ENCODE data around the gene TMPRSS2. TPM values are rescaled to one million over a fixed set of nuclear protein-coding genes. Genes with fewer than 3 reads are reported as not detected.

TMPRSS2 gene
- total RNA-seq, 1 donor from 2014 or later = 0.07 TPM

DNA sequence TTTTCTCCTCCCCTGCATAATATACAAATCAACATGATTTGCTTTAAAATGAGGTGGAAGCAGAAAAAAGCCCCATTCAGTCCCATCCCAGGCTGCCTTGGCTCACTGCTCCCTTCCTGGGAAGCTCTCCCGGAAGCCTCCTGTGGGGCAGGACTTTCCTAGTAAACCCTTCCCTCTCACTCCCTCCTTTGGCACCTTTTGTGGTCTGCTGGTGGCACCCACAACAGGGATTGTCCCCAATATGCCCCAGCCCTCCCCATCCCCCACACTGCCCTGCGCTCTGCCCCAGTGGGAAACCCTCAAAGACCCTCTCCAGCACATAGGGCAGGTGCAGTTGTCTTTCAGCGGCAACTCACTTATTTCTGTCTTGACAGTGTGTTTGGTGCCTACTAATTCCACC lies 1.8 kb upstream of the TMPRSS2 start:
- intact Hi-C loops (cut with micrococcal nuclease) = no loop called here

DNA sequence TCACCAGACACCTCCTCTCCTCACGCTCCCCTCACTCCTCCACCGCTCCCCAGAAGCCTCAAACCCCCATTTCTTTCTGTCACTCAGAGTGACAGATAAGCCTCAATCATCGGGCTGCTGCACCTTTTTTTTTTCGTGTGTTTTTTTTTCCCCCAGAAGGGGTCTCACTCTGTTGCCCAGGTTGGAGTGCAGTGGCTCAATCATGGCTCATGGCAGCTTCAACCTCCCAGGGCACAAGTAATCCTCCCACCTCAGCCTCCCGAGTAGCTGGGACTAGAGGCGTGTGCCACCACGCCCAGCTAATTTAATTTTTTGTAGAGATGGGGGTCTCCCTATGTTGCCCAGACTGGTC lies 1.2 kb upstream of the TMPRSS2 start:
- intact Hi-C loops (cut with micrococcal nuclease) = no loop called here

DNA sequence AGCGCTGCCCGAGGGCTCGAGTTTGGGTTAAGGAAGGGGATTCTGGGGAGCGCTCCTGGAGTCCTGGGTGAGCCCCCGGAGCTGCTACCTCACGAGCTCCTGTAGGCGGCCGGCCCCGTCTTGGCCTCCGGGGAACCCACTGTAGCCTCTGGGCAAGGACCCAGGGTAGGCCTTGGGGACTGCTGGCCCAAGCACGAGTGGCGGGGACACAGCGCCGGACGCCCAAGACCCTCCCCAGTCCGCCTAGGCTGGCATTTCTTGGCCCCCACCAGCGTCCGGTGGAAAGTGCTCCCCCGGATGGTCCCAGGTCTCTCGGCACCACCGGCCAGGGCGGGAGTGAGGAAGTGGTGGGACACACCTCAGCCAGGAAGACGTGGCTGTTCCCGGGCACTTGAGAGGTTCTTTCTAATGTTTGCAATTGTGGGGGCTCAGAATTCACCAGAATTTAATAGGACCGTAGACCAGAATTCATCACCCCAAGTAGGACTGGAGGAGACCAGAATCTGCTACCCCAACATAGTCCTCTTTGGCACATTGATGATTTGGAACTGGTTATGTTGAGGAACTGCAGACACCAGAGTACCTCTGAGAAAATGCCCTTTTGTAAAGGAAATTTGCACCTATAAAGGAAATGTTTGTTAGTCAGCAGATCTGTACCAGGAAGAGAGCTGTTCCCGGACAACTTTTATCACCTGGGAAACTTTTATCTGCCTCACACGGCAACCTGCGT lies 622 bp upstream of the TMPRSS2 start:
- intact Hi-C loops (cut with micrococcal nuclease) = no loop called here

DNA sequence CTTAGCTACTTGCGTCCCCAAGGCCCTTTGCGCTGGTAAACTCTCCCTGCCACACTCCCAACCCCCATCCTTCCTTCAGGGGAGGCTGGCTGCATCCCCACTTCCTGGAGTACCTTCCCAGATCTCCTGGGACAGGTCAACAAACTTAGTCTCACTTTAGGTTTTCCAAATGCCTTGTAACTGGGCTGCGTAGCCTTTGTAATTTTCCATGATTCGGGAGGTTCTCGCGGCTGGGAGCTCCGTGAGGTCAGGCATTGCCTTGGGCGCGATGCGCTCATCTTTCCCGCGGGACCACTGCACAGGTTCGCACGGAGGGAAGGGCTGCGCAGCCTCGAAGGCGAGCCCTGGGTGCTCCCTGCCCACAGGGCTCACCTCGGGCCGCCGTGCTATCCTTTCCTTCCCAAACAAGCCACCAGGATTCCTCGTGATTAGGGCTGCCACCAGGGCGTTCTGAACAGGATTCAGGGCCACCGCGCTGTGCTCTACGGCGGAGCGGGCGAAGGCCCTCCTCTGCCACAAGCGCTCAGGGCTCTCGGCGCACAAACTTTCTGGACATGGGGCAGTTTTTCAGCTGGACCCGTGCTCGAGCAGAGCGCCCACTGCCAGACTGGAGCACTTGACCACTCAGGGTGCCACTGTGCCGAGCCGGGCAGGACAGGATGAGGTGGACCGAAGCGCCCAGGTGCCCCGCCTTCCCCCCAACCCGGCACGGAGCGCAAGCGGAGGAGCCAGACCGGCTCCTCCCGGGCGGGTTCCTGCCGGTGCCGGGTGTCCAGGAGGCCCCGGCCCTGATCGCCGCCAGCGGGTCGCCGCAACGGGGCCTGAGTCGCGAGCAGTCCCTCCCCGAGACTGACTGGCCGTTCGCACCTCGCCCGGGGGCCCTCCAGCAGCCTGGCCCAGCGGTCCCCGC lies 1.1 kb downstream of the TMPRSS2 start:
- intact Hi-C loops (cut with micrococcal nuclease) = no loop called here

DNA sequence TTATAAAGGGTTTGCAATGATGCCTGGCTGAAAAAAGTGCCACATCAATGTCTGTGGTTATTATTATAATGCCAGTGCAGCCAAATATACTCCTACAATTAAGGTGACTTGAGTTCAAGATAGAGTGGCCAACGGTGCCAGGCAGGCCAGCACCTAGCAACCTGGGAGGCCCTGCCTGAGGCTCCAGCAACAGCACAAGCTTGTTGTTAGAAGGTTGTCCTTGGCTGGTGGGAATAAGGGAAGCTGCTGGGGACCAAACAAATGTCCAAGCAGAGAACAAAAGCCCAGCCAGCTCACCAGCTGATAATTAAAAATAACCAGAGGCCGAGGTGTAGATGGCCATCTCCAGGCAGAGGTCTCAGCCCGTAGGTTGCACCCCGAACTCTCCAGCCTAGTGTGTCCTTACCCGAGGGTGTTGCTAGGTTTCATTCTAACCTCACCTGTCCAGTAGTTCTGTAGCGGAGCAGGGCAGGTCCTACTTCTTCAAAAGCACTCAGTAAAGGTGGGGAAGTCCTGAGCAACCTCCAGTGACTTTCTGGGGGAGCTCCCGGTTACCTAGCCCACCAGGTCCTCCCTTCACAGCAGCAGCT lies 1.9 kb downstream of the TMPRSS2 start:
- intact Hi-C loops (cut with micrococcal nuclease) = no loop called here

DNA sequence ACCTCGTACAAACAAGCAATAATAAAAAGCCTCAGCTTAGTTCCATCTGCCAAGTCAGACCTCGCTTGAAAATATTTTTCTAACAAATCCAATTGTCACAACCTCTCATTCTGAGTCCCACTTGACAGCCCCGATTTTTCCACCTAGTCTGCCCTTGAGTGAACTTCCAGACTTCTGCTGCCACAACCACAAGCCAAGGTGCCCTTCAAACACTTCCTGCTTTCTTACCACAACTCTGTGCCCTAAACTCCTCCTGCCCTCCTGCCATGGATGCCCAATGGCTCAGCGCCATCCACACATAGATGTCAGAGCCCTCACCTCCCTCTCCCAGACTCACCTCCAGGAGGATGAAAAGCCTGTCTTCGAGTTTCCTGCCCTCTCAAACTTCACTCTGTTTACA lies 3.9 kb downstream of the TMPRSS2 start:
- intact Hi-C loops (cut with micrococcal nuclease) = no loop called here

DNA sequence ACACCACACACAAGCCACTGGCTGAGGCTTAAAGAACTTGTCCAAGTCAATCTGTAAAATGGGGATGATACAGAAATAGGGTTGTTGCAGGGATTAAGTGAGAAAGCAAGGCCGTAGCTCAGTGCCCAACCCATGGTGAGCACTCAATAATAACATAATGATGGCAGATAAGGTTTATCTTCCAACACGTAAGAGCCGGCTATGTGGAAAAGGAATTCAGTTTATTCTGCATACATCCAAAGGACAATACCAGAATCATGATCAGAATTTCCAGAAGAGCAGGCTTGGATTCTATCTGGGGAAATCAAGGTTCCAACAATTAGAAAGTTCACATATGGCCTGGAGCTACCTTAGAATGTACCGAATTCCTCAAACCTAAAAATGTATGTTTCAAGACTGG lies 4.6 kb downstream of the TMPRSS2 start:
- intact Hi-C loops (cut with micrococcal nuclease) = no loop called here

DNA sequence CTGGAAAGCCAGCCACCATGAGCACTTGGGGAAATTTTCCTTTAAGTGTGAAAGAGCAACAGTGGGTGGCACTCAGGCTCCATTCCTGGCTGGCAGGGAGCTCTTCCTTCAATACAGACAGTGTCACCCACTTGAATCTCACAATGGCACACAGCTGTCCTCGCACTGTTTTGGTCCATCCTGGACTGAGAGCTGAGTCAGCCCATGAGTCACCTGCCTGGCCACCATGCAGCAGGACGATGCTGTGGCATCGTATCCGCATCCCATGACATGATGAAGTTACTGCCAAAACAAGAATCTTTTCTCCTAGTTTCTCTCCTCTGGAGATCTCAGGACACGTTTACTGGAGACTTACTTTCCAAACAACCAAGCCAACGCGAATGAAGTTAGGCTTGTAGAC lies 6.0 kb downstream of the TMPRSS2 start:
- intact Hi-C loops (cut with micrococcal nuclease) = no loop called here

DNA sequence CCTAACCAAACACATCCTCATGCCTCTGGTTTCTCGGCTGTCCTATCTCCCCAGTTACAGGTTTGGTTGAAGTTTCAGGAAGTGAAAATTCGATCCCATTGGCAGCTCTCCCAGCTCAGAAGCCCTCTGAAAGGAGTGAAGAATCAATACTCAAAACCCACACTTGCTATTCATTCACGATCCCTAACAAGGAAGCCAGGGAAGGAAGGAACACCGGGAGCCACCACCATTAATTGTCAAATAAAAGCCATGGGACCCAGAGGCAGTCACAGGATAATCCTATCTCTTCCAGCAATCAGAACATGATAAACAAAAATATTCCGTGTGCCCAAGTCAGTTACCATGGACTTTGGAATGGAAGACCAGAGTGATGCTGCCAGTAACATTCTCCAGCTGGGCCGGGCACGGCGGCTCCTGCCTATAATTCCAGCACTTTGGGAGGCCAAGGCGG lies 7.0 kb downstream of the TMPRSS2 start:
- intact Hi-C loops (cut with micrococcal nuclease) = no loop called here

DNA sequence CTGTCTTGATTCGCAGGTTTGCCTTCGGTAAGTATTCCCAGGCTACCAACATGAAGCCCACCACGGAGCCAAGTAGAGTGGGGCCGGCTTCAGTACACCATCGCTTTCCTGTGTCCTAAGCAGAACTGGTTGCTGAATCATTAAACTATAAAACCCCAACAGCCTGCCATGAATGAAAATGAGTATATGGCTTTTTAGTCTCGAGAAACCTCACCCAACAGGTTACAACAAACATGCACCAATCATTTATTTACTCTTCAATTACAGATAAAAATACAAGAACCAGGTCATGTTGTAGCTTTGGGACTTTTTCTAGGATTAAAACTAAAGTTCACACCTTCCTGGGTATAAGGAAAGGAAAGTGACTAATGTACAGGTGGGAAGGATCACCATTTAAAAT lies 7.6 kb downstream of the TMPRSS2 start:
- intact Hi-C loops (cut with micrococcal nuclease) = no loop called here

DNA sequence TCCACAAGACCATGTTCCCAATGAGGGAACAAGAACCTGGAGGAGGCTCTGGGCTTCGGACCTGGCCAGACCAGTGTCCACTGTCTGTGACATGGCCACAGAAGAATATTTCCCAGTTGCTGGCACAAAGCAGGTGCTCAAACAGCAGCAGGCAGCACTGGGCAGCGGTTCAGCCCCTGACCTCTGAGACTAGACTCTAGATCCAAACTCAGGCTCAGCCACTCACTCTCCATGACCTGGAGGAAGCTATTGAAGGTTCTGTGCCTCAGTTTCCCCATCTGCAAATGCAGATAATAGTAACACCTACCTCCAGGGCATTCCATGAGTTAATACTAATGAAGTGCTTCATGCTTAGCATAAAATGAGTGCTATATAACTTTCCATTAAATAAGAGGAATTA lies 8.0 kb downstream of the TMPRSS2 start:
- intact Hi-C loops (cut with micrococcal nuclease) = no loop called here

DNA sequence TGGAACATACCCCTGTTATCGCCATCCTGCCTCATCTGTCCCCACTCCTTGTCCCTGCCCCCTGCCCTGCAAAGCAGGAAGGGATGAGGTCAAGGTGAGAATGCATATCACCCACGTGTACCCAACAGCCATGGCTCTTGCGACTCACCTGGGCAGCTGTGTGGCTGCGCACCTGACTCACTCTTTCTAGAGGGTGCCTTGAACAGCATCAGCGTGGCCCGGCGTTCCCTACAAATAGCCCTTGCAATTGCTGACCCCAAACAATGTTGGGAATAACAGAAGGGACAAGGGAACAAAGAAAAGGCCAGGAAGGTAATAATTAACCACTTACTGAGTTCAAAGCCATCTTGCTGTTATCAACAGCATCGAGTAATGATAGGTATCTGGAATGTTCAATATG lies 10.2 kb downstream of the TMPRSS2 start:
- intact Hi-C loops (cut with micrococcal nuclease) = no loop called here

DNA sequence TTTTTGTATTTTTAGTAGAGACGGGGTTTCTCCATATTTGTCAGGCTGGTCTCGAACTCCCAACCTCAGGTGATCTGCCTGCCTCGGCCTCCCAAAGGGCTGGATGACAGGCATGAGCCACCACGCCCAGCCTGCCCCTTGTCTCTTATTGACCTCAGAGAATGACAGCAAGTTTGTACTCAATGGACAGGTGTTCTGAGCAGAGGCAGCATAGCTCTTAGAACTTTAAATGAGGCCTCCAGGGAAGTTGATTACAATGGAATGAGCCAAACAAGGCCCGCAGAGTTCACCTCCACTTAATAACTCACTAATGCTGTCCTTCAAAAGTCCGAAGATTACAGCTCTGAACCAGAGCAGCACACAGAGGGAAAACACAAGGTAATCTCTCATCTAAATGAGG lies 10.9 kb downstream of the TMPRSS2 start:
- intact Hi-C loops (cut with micrococcal nuclease) = no loop called here

DNA sequence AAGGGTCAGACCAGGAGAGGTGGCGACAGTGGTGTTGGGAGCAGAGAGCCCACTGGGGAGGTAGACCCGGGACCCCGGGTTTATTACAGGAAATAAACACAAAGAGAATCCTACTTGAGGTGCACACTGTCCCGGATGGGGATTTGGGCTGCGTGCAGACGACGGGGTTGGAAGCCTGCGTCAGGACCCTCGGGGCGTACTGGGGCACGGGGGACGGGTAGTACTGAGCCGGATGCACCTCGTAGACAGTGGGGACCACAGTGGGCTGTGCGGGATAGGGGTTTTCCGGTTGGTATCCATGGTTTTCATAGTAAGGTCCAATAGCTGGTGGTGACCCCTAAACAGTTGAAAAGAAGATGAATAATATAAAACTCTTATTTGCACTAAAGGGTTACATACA lies 13.7 kb downstream of the TMPRSS2 start:
- intact Hi-C loops (cut with micrococcal nuclease) = no loop called here

DNA sequence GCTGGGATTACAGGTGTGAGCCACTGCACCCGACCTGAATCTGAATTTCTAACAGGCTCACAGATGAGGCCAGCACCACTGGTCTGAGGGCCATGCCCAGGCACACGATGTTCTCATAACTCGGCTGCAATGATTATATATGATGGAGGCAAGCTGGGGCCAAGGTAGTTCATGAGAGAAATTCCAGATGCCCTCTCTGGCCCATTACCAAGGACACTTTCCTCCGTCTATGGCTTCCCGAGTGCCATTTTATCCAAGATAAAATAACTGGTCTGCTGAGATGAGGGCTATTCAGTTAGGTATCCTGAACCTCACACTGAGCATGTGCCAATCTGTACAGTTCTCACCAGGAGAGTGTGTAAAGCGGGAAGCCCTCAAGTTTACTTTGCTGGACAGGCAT lies 16.5 kb downstream of the TMPRSS2 start:
- intact Hi-C loops (cut with micrococcal nuclease) = no loop called here

DNA sequence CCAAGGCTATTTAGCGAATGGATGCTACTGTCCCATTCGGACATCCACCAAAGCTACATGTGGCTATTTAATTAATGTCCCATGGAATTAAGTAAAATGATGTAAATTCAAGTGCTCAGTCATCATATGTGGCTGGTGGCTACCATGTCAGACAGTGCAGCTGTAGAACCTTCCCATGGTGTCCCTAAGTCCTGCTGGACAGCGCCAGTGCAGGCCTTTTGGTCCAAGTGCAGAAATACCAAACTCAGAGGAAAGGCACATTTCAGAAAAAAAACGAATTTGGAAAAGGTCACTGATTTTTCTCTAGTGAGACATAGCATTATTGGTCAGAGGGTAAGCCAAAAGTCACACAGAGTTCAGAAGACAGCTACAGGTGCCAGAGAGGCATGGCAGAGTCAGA lies 17.6 kb downstream of the TMPRSS2 start:
- intact Hi-C loops (cut with micrococcal nuclease) = no loop called here

DNA sequence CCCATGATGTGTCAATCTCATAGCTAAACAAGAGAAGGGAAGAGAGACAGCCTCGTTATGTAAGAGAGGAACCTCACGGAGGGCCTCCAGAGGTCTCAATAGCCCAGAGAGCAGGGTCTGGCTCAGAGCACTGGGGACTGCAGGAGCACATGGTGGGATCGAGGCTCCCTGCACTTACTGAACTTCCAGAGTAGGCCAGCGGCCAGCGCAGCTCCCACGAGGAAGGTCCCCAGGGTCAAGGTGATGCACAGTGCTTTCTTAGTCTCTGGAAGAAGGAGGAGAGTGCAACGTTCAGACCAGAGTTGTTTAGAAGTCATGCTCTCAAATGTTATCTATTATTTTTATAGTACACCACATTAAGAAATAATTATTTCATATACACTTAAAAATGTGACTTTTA lies 18.6 kb downstream of the TMPRSS2 start:
- intact Hi-C loops (cut with micrococcal nuclease) = no loop called here

DNA sequence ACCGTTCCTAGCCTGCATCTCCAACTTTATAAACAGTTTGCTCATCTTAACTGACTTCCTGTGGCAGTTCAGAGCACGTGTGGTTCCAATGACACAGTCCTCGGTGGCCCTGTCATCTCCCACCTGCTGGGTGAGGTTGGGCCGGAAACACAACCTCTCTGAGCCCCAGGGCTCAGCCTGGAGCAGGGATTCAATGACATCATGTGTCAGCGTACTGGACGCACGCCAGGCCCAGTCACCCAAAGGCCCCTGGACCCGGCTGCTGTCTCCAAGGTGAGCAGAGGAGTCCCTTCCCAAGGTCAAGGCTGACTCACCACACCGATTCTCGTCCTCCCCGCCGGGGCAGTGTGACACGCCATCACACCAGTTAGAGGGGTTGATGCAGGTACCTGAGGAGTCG lies 19.9 kb downstream of the TMPRSS2 start:
- intact Hi-C loops (cut with micrococcal nuclease) = no loop called here

DNA sequence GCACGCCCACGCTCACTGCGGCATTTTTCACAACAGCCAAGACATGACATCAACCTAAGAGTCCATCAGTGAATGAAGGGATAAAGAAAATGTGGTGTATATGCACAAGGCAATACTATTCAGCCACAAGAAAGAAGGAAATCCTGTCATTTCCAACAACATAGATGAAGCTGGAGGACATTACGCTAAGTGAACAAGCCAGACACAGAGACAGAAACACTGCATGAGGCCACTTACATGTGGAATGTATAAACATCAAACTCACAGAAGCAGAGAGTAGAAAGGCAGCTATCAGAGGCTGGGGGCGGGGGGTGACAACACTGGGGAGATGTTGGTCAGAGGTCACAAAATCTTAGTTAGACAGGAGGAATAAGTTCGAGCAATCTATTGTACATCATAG lies 20.9 kb downstream of the TMPRSS2 start:
- intact Hi-C loops (cut with micrococcal nuclease) = no loop called here

DNA sequence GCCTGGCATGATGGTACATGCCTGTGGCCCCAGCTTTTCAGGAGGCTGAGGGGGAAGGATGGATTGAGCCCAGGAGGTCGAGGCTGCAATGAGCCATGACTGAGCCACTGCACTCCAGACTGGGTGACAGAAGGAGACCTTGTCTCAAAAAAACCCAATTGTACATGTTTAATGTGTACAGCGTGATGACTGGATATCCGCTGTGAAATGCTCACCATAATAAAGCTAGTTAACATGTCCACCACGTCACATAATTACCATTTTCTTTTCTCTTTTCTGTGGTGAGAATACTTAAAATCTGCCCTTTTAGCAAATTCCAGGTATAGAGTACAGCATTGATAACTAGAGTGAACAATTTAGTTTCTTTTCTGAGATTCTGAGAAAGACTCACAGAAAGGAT lies 24.0 kb downstream of the TMPRSS2 start:
- intact Hi-C loops (cut with micrococcal nuclease) = no loop called here

DNA sequence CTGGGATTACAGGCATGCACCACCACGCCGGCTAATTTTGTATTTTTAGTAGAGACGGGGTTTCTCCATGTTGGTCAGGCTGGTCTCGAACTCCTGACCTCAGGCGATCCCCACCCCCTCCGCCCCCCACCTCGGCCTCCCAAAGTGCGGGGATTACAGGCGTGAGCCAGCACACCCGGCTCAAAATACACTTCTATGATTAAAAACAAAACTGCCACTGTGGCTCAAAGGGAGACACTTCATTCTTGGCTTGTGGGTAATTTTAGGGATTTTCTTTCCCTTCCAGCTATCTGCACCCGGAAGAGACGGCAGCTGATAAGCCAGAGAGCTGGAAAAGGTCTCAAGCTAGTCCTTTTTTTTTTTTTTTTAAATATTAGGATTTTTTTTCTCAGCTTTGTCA lies 24.5 kb downstream of the TMPRSS2 start:
- intact Hi-C loops (cut with micrococcal nuclease) = no loop called here

DNA sequence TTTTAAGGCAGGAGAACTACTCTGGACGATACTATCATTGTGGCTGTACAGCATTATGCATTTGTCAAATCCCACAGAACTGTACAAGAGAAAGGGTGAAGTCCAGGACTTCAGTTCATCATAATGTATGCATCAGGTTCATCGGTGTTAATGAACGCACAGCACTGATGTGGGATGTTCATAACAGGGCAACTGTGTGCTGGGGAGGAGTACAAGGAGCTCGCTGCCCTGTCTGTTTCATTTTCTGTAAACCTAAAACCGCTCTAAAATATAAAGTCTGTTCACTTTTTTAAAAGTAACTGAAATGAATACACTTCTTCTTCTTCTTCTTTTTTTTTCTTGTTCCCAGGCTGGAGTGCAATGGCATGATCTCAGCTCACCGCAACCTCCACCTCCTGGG lies 25.0 kb downstream of the TMPRSS2 start:
- intact Hi-C loops (cut with micrococcal nuclease) = no loop called here
